Gastroesophageal sphincter (tissue), 4 donors: Measurements from ENCODE around the gene NEK6. TPM values are rescaled to one million over a fixed set of nuclear protein-coding genes. Genes with fewer than 3 reads are reported as not detected.

Experiments
- ATAC-seq: fragments of 150-250 bp; one replicate; pipeline ENCODE4 v1.9.1; 2016; ENCODE audit warnings: mild to moderate bottlenecking, moderate library complexity
- H3K27ac ChIP-seq, 4 donors: fragments of 200-600 bp; sonication (generic) in 3 of 4; 1 replicate in 3 of 4; 2 replicates in 1 of 4; pipeline ENCODE4 v1.5.1; 2016 to 2019
- H3K27me3 ChIP-seq: fragments of 200-600 bp; sonication (generic); one replicate; pipeline ENCODE4 v1.5.1; 2019
- H3K36me3 ChIP-seq, 2 donors: fragments of 200-600 bp; sonication (generic); one replicate each; pipeline ENCODE4 v1.5.1; 2019; ENCODE audit warnings: control low read depth in 1 of 2
- H3K4me1 ChIP-seq, 3 donors: fragments of 200-600 bp; sonication (generic); 1 replicate in 2 of 3; 2 replicates in 1 of 3; pipeline ENCODE4 v1.5.1; 2016 to 2019; ENCODE audit warnings: control low read depth in 2 of 3
- H3K4me3 ChIP-seq, 2 donors: fragments of 200-600 bp; sonication (generic); one replicate each; pipeline ENCODE4 v1.5.1; 2019; ENCODE audit warnings: mild to moderate bottlenecking in 1 of 2, moderate library complexity in 1 of 2
- H3K9me3 ChIP-seq, 3 donors: fragments of 200-600 bp; sonication (generic); one replicate each; pipeline ENCODE4 v1.5.1; 2017 to 2019; ENCODE audit warnings: control low read depth in 2 of 3
- CTCF ChIP-seq, 4 experiments: fragments of 200-600 bp in 2 of 4; fragments of 450-650 bp in 2 of 4; sonication (generic) in 1 of 4; IDR thresholded peaks; one replicate each; pipeline ENCODE4 v1.5.1; 2017 to 2019; ENCODE audit warnings: antibody characterized with exemption in 4 of 4, mild to moderate bottlenecking in 2 of 4, moderate library complexity in 2 of 4
- EP300 ChIP-seq: sonication (generic); formaldehyde crosslinking; IDR thresholded peaks from one replicate; pipeline ENCODE4 v1.6.1; 2017; ENCODE audit warnings: antibody characterized with exemption, mild to moderate bottlenecking
- POLR2A ChIP-seq, 2 donors: fragments of 450-650 bp; IDR thresholded peaks; one replicate each; pipeline ENCODE4 v1.6.1; 2017; ENCODE audit warnings: antibody characterized with exemption in 2 of 2, mild to moderate bottlenecking in 2 of 2, moderate library complexity in 1 of 2
- POLR2AphosphoS5 ChIP-seq: sonication (generic); formaldehyde crosslinking; IDR thresholded peaks from one replicate; pipeline ENCODE4 v1.6.1; 2017; ENCODE audit warnings: antibody characterized with exemption
- WGBS, 2 donors: methylation state at CpG; one replicate each; pipeline ENCODE4 v1.1.5; 2018; ENCODE audit warnings: low coverage in 1 of 2; 5-methylcytosine and 5-hydroxymethylcytosine counted together
- total RNA-seq, 4 donors: library from RNA; depleted of rRNA; stranded (reverse); fragments of >200 nt; gene quantifications; one replicate each; pipeline ENCODE4 v1.1.0, GENCODE V29; 2016

The NEK6 gene
- total RNA-seq, 4 donors from 2014 or later = 13.2 to 31.7 (median 19.3) TPM

- ATAC-seq = peak; percentile 68
- 44 to 72% methylated on average over 8 to 10 of the region's 12 CpGs for WGBS, 2 donors
- H3K4me3 ChIP-seq = no peak overlapping the region
- peak overlapping the region in 2 of 4 donors; percentile 21 to 28 for H3K27ac ChIP-seq
- H3K36me3 ChIP-seq = peaks cover 0 to 60% of the 10 kb centered on the region in 2 donors
- TF ChIP-seq EP300 = no peak
- no peak for TF ChIP-seq POLR2A (IDR thresholded peaks at IDR 0.05)
- TF ChIP-seq POLR2AphosphoS5 = no peak
- no peak for TF ChIP-seq CTCF (IDR thresholded peaks at IDR 0.05)
- H3K9me3 ChIP-seq = no peaks in the 10 kb centered on the region
- H3K4me1 ChIP-seq = peaks cover 0 to 38% (median 5%) of the 10 kb centered on the region in 3 donors
- H3K27me3 ChIP-seq = no peaks in the 10 kb centered on the region
These were observed 141.7 kb downstream of the NEK6 start for GRCh38 chr9:124399323-124399967.

GRCh38 chr9:124399968-124400940 is 142.5 kb downstream of the NEK6 start:
- peak overlapping the region in 2 of 4 donors; percentile 21 to 28 for H3K27ac ChIP-seq
- H3K36me3 ChIP-seq = peaks cover 0 to 68% of the 10 kb centered on the region in 2 donors
- no peaks in the 10 kb centered on the region for H3K27me3 ChIP-seq
- no peak for ATAC-seq
- no peaks in the 10 kb centered on the region for H3K9me3 ChIP-seq
- TF ChIP-seq EP300 (no peak), CTCF (IDR thresholded peaks at IDR 0.05) (no peak), POLR2AphosphoS5 (no peak), POLR2A (IDR thresholded peaks at IDR 0.05) (no peak)
- peaks cover 0 to 32% (median 5%) of the 10 kb centered on the region in 3 donors for H3K4me1 ChIP-seq
- H3K4me3 ChIP-seq = no peak overlapping the region
- 30 to 48% methylated on average over 7 to 13 of the region's 15 CpGs for WGBS, 2 donors

Other genes starting within 250 kb of the NEK6 start
- gene LHX2, start 246.2 kb upstream of the NEK6 start, total RNA-seq = not detected
- gene PSMB7, start 157.5 kb downstream of the NEK6 start, total RNA-seq = 100 to 1,000 TPM; 116 to 152 (median 144) TPM
- gene ADGRD2, start 192.5 kb downstream of the NEK6 start, total RNA-seq = not detected
- gene NR5A1, start 249.4 kb downstream of the NEK6 start, total RNA-seq = not detected